HepG2 (cell line): Measurements from ENCODE around the gene ASAP2. TPM values are rescaled to one million over a fixed set of nuclear protein-coding genes. Genes with fewer than 3 reads are reported as not detected.

ENCODE experiments used
- ATRX ChIP-seq: sonication (generic); formaldehyde crosslinking; IDR thresholded peaks from 2 replicates; pipeline ENCODE4 v1.4.0; 2020; ENCODE audit warnings: missing genetic modification reagents, borderline replicate concordance
- BCL6 ChIP-seq: IDR thresholded peaks from 2 replicates; pipeline ENCODE4 v1.6.1; 2016; ENCODE audit warnings: missing genetic modification reagents, missing compliant biosample characterization
- EP300 ChIP-seq, 3 experiments: sonication (generic) in 1 of 3; formaldehyde crosslinking in 1 of 3; IDR thresholded peaks; 2 replicates each; pipeline versions ENCODE4 v1.5.1 to v1.6.1; 2011 to 2020; ENCODE audit warnings: low read depth in 2 of 3, low read length in 2 of 3, borderline replicate concordance in 1 of 3, improper control_type of control experiment in 1 of 3, mild to moderate bottlenecking in 1 of 3, missing genetic modification reagents in 1 of 3, moderate library complexity in 1 of 3
- HDAC6 ChIP-seq: fragments of 200-600 bp; sonication (generic); IDR thresholded peaks from 2 replicates; pipeline ENCODE4 v1.7.0; 2017; ENCODE audit warnings: mild to moderate bottlenecking, antibody characterized with exemption, low read length, low read depth
- HMG20A ChIP-seq: IDR thresholded peaks from 2 replicates; pipeline ENCODE4 v1.6.1; 2016; ENCODE audit warnings: borderline replicate concordance
- KDM1A ChIP-seq: IDR thresholded peaks from 2 replicates; pipeline ENCODE4 v1.6.1; 2016; ENCODE audit warnings: missing compliant biosample characterization
- KLF16 ChIP-seq, 2 experiments: sonication (generic) in 1 of 2; formaldehyde crosslinking in 1 of 2; IDR thresholded peaks; 2 replicates each; pipeline versions ENCODE4 v1.6.1 to v1.8.0; 2016 to 2023; ENCODE audit warnings: missing genetic modification reagents in 2 of 2, missing compliant biosample characterization in 1 of 2
- KLF6 ChIP-seq: IDR thresholded peaks from 2 replicates; pipeline ENCODE4 v1.8.0; 2016; ENCODE audit warnings: missing biosample characterization, missing genetic modification reagents
- MBD4 ChIP-seq: IDR thresholded peaks from 2 replicates; pipeline ENCODE4 v1.6.1; 2012; ENCODE audit warnings: low read length, inconsistent platforms, borderline replicate concordance
- NFIC ChIP-seq: IDR thresholded peaks from 2 replicates; pipeline ENCODE4 v1.6.1; 2012; ENCODE audit warnings: mild to moderate bottlenecking, low read length, inconsistent platforms
- PAX8 ChIP-seq: sonication (generic); formaldehyde crosslinking; IDR thresholded peaks from 2 replicates; pipeline ENCODE4 v1.8.0; 2022; ENCODE audit warnings: mild to moderate bottlenecking, missing genetic modification reagents, borderline replicate concordance
- PCBP2 ChIP-seq: fragments of 200-400 bp; formaldehyde crosslinking; optimal IDR thresholded peaks from 2 replicates; pipeline ENCODE3; 2018; ENCODE audit warnings: low read length, low read depth; ENCODE audit not compliant: poor library complexity, severe bottlenecking
- PHF21A ChIP-seq: sonication (generic); formaldehyde crosslinking; IDR thresholded peaks from 2 replicates; pipeline ENCODE4 v1.5.0; 2020; ENCODE audit warnings: mild to moderate bottlenecking, missing genetic modification reagents
- POLR2AphosphoS5 ChIP-seq: IDR thresholded peaks from 2 replicates; pipeline ENCODE4 v1.6.1; 2012; ENCODE audit warnings: low read depth, low read length
- PPARG ChIP-seq: conservative IDR thresholded peaks from 2 replicates; pipeline ENCODE4 v1.6.1; 2016; ENCODE audit warnings: missing biosample characterization, missing genetic modification reagents
- SOX13 ChIP-seq, 3 experiments: fragments of 450-650 bp in 1 of 3; sonication (generic) in 1 of 3; formaldehyde crosslinking in 1 of 3; IDR thresholded peaks in 2 of 3; conservative IDR thresholded peaks in 1 of 3; 2 replicates each; pipeline versions ENCODE4 v1.5.0 to v1.6.1; 2016 to 2020; ENCODE audit warnings: antibody characterized with exemption in 1 of 3, mild to moderate bottlenecking in 1 of 3, missing compliant biosample characterization in 1 of 3, missing genetic modification reagents in 1 of 3, moderate library complexity in 1 of 3
- ZBTB37 ChIP-seq: sonication (generic); formaldehyde crosslinking; IDR thresholded peaks from 2 replicates; pipeline ENCODE4 v1.4.0; 2020; ENCODE audit warnings: mild to moderate bottlenecking, missing genetic modification reagents
- ZFAT ChIP-seq: sonication (generic); formaldehyde crosslinking; conservative IDR thresholded peaks from 2 replicates; pipeline ENCODE4 v1.8.1; 2023; ENCODE audit warnings: missing genetic modification reagents, inconsistent platforms
- ZMAT3 ChIP-seq: sonication (generic); formaldehyde crosslinking; conservative IDR thresholded peaks from 2 replicates; pipeline ENCODE4 v1.7.0; 2021; ENCODE audit warnings: missing genetic modification reagents
- ZMYM3 ChIP-seq: sonication (generic); formaldehyde crosslinking; IDR thresholded peaks from 2 replicates; pipeline ENCODE4 v1.5.1; 2020; ENCODE audit warnings: mild to moderate bottlenecking, missing genetic modification reagents
- ZNF556 ChIP-seq: sonication (generic); formaldehyde crosslinking; IDR thresholded peaks from 2 replicates; pipeline ENCODE4 v1.4.0; 2020; ENCODE audit warnings: mild to moderate bottlenecking, missing genetic modification reagents, borderline replicate concordance
- ZNF557 ChIP-seq: sonication (generic); formaldehyde crosslinking; IDR thresholded peaks from 2 replicates; pipeline ENCODE4 v1.4.0; 2020; ENCODE audit warnings: missing genetic modification reagents
- ZNF580 ChIP-seq: IDR thresholded peaks from 2 replicates; pipeline ENCODE4 v1.6.1; 2016; ENCODE audit warnings: low read depth, borderline replicate concordance
- ZNF674 ChIP-seq: sonication (generic); formaldehyde crosslinking; IDR thresholded peaks from 2 replicates; pipeline ENCODE4 v1.5.0; 2020; ENCODE audit warnings: low read depth, mild to moderate bottlenecking, missing genetic modification reagents
- ZSCAN20 ChIP-seq: sonication (generic); formaldehyde crosslinking; IDR thresholded peaks from 2 replicates; pipeline ENCODE4 v1.4.0; 2020; ENCODE audit warnings: missing genetic modification reagents, mild to moderate bottlenecking, borderline replicate concordance
- ZSCAN9 ChIP-seq: IDR thresholded peaks from 2 replicates; pipeline ENCODE4 v1.6.1; 2016; ENCODE audit warnings: borderline replicate concordance
- ZUFSP ChIP-seq: sonication (generic); formaldehyde crosslinking; IDR thresholded peaks from 2 replicates; pipeline ENCODE4 v1.9.0; 2021; ENCODE audit warnings: missing genetic modification reagents, mild to moderate bottlenecking, borderline replicate concordance
- polyA plus RNA-seq, 8 experiments: library from polyadenylated mRNA; depleted of rRNA in 3 of 8; stranded (reverse) in 7 of 8; unstranded in 1 of 8; fragments of >200 nt; fragmentation: Illumina TruSeq in 4 of 8; extraction: Trizol in 4 of 8; gene quantifications; 2 replicates each; pipeline versions ENCODE4 v1.2.1 to v1.2.3, GENCODE V29; 2011 to 2016; ENCODE audit warnings: low read depth in 4 of 8, missing spikeins in 1 of 8, mixed read lengths in 1 of 8; ENCODE audit not compliant: insufficient read depth in 1 of 8
- total RNA-seq, 5 experiments: library from RNA; depleted of rRNA; stranded (reverse); fragments of >200 nt; fragmentation: Illumina TruSeq; extraction: Trizol; gene quantifications; 2 replicates each; pipeline ENCODE4 v1.2.3, GENCODE V29; 2016; ENCODE audit warnings: low read depth in 1 of 5

Gene ASAP2
- total and polyA plus RNA-seq, 2 of the 13 experiments (the other 11 are each of a cell fraction or from before 2014, with no cell fraction given) = 7.3 to 22.3 TPM

GRCh38 chr2:9204939-9205338, 1.7 kb upstream of the ASAP2 start (continued):
- TF ChIP-seq ZBTB37 (CRISPR knock-in tag) (no peak), ZNF556 (CRISPR knock-in tag) (no peak), POLR2AphosphoS5 (no peak), ZMYM3 (CRISPR knock-in tag) (no peak), ZMAT3 (CRISPR knock-in tag) (no peak), ZSCAN20 (CRISPR knock-in tag) (no peak), KLF6 (CRISPR knock-in tag) (0 out of 2 replicates have a peak, but pooled peaks have one; percentile 19), ZNF557 (no peak), SOX13 (IDR thresholded peaks at IDR 0.05) (no peak), SOX13 (CRISPR knock-in tag; conservative IDR thresholded peaks at IDR 0.05 in 1 of 2, IDR thresholded peaks at IDR 0.05 in 1 of 2) (peak in 1 of 2 experiments; percentile 51; a peak in 1 of 4 replicates), ZNF674 (CRISPR knock-in tag) (no peak), PHF21A (CRISPR knock-in tag) (peak; percentile 46; the same call in 1 of the 2 replicates), BCL6 (CRISPR knock-in tag) (peak; percentile 95), ZNF580 (CRISPR knock-in tag) (no peak), ZUFSP (CRISPR knock-in tag) (no peak), KDM1A (CRISPR knock-in tag) (no peak), ATRX (CRISPR knock-in tag) (no peak), ZFAT (no peak), KLF16 (CRISPR knock-in tag; IDR thresholded peaks at IDR 0.05) (0 out of 4 replicates have a peak, but pooled peaks of 1 of the 2 experiments have one; percentile 15), PAX8 (CRISPR knock-in tag) (no peak), HMG20A (CRISPR knock-in tag) (peak; percentile 56; the same call in 1 of the 2 replicates), HDAC6 (0 out of 2 replicates have a peak, but pooled peaks have one; percentile 46), PCBP2 (no peak), NFIC (0 out of 2 replicates have a peak, but pooled peaks have one; percentile 53), PPARG (CRISPR knock-in tag) (peak; percentile 56; the same call in 1 of the 2 replicates), MBD4 (0 out of 2 replicates have a peak, but pooled peaks have one; percentile 33), ZSCAN9 (CRISPR knock-in tag) (no peak), EP300 (IDR thresholded peaks at IDR 0.05; ENCODE audit: low read depth in 2 of 2, low read length in 2 of 2) (peak in 1 of 2 experiments; percentile 43; a peak in 1 of 4 replicates), EP300 (CRISPR knock-in tag; IDR thresholded peaks at IDR 0.05; ENCODE audit: borderline replicate concordance) (no peak)
